Progenitor cell of endocrine pancreas (in vitro differentiated cells): ENCODE results near the gene RNF168. TPM values are rescaled to one million over a fixed set of nuclear protein-coding genes. Genes with fewer than 3 reads are reported as not detected.
"Not testable (repeated sequence)": the region's sequence is repeated elsewhere in the genome, so short reads cannot be mapped to it uniquely, and the experiment has no call there.

Experiments used
- DNase-seq: peaks from one replicate; pipeline ENCODE4 v3.0.0; 2021; ENCODE audit warnings: low spot score; ENCODE audit not compliant: unreplicated experiment
- H3K27ac Mint-ChIP-seq: 2 replicates; pipeline ENCODE4 v1.8.0; 2021; ENCODE audit warnings: mild to moderate bottlenecking, moderate library complexity, mixed read lengths
- H3K27me3 Mint-ChIP-seq: 2 replicates; pipeline ENCODE4 v1.8.0; 2021; ENCODE audit warnings: mixed read lengths
- H3K36me3 Mint-ChIP-seq: 2 replicates; pipeline ENCODE4 v1.8.0; 2022; ENCODE audit warnings: mixed read lengths; ENCODE audit not compliant: insufficient read depth
- H3K4me1 Mint-ChIP-seq: 2 replicates; pipeline ENCODE4 v1.8.0; 2021; ENCODE audit warnings: low read depth, mixed read lengths
- H3K4me3 Mint-ChIP-seq: 2 replicates; pipeline ENCODE4 v1.8.0; 2021; ENCODE audit warnings: low read depth, mild to moderate bottlenecking, moderate library complexity, mixed read lengths
- H3K9me3 Mint-ChIP-seq: 2 replicates; pipeline ENCODE4 v1.8.0; 2021; ENCODE audit warnings: low read depth, mixed read lengths
- total RNA-seq: library from RNA; stranded (reverse); gene quantifications from 2 replicates; pipeline ENCODE4 v1.2.1, GENCODE V29; 2021
- TF ChIP-seq, protein P1 (sequence below): fragments of 200-600 bp; sonication (generic); IDR thresholded peaks from one replicate; pipeline ENCODE4 v1.5.0; 2021; ENCODE audit warnings: antibody characterized with exemption, mild to moderate bottlenecking; ENCODE audit not compliant: unreplicated experiment

RNF168 gene
- total RNA-seq, 1 donor from 2014 or later: 26.4 TPM

DNA sequence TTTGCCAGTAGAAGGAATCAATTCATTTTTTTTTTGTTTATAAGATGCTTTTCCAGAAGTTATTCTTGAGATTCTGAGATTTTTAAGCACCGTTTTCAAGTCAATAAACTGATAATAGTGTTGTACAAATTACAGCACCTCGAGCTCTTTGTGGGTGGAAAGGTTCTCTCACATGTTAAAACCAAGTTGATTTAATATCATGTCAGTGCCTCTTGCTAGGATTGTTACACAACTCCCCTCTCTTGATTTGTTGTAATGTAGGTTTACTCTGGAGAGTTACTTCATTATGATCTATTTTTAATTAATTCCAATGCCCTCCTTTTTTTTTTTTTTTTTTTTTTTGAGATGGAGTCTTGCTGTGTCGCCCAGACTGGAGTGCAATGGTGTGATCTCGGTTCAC is 45.5 kb downstream of the RNF168 start:
- no peaks in the 10 kb centered on the region for H3K27me3 Mint-ChIP-seq
- no peak overlapping the region for H3K27ac Mint-ChIP-seq
- DNase-seq: no peak
- peaks cover 8% of the 10 kb centered on the region for H3K9me3 Mint-ChIP-seq
- H3K4me1 Mint-ChIP-seq: no peaks in the 10 kb centered on the region
- no peak overlapping the region for H3K4me3 Mint-ChIP-seq
- TF ChIP-seq, protein P1, sequence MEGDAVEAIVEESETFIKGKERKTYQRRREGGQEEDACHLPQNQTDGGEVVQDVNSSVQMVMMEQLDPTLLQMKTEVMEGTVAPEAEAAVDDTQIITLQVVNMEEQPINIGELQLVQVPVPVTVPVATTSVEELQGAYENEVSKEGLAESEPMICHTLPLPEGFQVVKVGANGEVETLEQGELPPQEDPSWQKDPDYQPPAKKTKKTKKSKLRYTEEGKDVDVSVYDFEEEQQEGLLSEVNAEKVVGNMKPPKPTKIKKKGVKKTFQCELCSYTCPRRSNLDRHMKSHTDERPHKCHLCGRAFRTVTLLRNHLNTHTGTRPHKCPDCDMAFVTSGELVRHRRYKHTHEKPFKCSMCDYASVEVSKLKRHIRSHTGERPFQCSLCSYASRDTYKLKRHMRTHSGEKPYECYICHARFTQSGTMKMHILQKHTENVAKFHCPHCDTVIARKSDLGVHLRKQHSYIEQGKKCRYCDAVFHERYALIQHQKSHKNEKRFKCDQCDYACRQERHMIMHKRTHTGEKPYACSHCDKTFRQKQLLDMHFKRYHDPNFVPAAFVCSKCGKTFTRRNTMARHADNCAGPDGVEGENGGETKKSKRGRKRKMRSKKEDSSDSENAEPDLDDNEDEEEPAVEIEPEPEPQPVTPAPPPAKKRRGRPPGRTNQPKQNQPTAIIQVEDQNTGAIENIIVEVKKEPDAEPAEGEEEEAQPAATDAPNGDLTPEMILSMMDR: no peak
- H3K36me3 Mint-ChIP-seq: peaks cover 7% of the 10 kb centered on the region

DNA sequence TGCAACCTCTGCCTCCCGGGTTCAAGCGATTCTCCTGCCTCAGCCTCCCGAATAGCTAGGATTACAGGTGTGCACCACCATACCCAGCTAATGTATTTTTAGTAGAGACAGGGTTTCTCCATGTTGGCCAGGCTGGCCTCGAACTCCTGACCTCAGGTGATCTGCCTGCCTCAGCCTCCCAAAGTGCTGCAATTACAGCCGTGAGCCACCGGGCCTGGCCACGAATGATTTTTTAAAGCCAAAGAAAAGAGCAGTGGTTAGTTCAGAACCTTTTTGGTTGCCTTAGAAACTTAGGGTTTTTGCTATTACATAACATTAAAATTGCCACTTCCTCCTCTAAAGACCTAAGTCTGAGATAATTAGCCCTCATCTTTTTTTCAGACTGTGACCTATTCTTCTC is 46.1 kb downstream of the RNF168 start:
- H3K27me3 Mint-ChIP-seq, H3K4me3 Mint-ChIP-seq, H3K36me3 Mint-ChIP-seq, H3K27ac Mint-ChIP-seq, H3K9me3 Mint-ChIP-seq, H3K4me1 Mint-ChIP-seq, DNase-seq: not testable (repeated sequence)

DNA sequence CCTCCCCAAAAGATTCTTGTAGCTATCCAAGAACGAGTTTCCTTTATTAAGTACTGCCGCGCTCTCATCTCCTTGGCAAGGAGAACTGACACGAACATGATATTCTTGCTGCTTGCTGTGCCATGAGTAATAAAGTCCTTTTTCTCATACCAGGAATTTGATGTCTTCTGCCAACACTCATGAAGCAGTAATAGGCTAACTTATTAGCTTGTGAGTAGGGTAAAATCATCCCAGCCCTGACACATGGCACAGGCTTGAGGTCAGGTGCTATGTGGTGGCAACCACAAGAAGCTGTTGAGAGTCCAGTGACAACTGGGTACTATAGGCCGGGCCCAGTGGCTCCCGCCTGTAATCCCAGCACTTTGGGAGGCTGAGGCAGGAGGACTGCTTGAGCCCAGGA is 48.6 kb downstream of the RNF168 start:
- H3K27me3 Mint-ChIP-seq: no peaks in the 10 kb centered on the region
- TF ChIP-seq, protein P1: no peak
- no peaks in the 10 kb centered on the region for H3K36me3 Mint-ChIP-seq
- DNase-seq: no peak
- H3K9me3 Mint-ChIP-seq: no peaks in the 10 kb centered on the region
- no peak overlapping the region for H3K27ac Mint-ChIP-seq
- H3K4me1 Mint-ChIP-seq: no peaks in the 10 kb centered on the region
- no peak overlapping the region for H3K4me3 Mint-ChIP-seq

DNA sequence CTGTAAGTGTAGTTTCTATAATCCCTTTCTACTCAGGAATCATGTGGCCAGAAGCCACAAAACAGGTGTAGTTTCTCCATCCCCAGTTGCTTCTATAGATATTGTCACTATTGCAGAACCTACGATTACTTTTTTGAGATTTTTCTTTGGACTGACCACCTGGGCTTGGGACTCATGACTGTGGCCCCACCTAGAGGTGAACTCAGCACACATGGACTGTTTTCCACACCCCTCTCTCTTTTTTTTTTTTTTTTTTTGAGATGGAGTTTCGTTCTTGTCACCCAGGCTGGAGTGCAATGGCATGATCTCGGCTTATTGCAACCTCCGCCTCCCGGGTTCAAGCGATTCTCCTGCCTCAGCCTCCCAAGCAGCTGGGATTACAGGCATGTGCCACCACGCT is 58.2 kb downstream of the RNF168 start:
- not testable (repeated sequence) for H3K9me3 Mint-ChIP-seq, DNase-seq

GRCh38 chr3:196444500-196444894 is 59.1 kb downstream of the RNF168 start:
- DNase-seq: no peak
- no peak overlapping the region for H3K27ac Mint-ChIP-seq
- H3K36me3 Mint-ChIP-seq: no peaks in the 10 kb centered on the region
- H3K4me3 Mint-ChIP-seq: no peak overlapping the region
- no peaks in the 10 kb centered on the region for H3K9me3 Mint-ChIP-seq
- no peaks in the 10 kb centered on the region for H3K27me3 Mint-ChIP-seq
- H3K4me1 Mint-ChIP-seq: no peaks in the 10 kb centered on the region
- TF ChIP-seq, protein P1: no peak

More for the DNA sequence above, 58.2 kb downstream of the RNF168 start:
- H3K4me3 Mint-ChIP-seq, H3K27me3 Mint-ChIP-seq, H3K4me1 Mint-ChIP-seq, H3K36me3 Mint-ChIP-seq, H3K27ac Mint-ChIP-seq: not testable (repeated sequence)

DNA sequence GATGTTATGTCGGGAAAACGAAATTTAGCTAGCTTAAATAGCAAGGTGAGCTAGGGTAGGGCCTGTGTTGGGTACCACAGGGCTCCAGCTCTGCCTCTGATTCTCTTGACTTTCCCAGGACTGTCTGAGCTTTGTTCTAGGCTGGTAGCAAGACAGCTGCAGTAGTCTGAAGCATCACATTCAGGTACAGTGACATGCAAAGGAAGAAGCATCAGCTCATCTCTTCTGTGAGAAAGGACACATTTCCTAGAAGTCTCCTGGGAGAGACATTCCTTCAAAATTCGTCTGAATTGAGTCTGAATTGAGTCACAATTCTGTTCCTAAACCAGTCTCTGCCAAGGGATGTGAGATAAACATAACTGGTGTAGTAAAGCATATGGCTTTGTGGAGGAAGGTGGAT is 62.9 kb downstream of the RNF168 start:
- H3K4me1 Mint-ChIP-seq: no peaks in the 10 kb centered on the region
- H3K27me3 Mint-ChIP-seq: no peaks in the 10 kb centered on the region
- no peak overlapping the region for H3K4me3 Mint-ChIP-seq
- no peaks in the 10 kb centered on the region for H3K9me3 Mint-ChIP-seq
- H3K36me3 Mint-ChIP-seq: no peaks in the 10 kb centered on the region
- no peak overlapping the region for H3K27ac Mint-ChIP-seq
- no peak for DNase-seq
- TF ChIP-seq, protein P1: no peak
